NB4 (cell line): ENCODE data around the gene GALNTL6.

Experiments used
- CTCF ChIP-seq: IDR thresholded peaks from one replicate; pipeline ENCODE4 v1.5.1; 2012; ENCODE audit warnings: low read depth, low read length
- MAX ChIP-seq: IDR thresholded peaks from 2 replicates; pipeline ENCODE4 v1.6.1; 2011; ENCODE audit warnings: low read depth, low read length
- MYC ChIP-seq: IDR thresholded peaks from 2 replicates; pipeline ENCODE4 v1.6.1; 2011; ENCODE audit warnings: low read depth, low read length
- POLR2A ChIP-seq: IDR thresholded peaks from 2 replicates; pipeline ENCODE4 v1.6.1; 2011; ENCODE audit warnings: mild to moderate bottlenecking; ENCODE audit not compliant: insufficient read length; ENCODE audit errors: extremely low read depth

GRCh38 chr4:172042714-172043114 lies 229.5 kb downstream of the GALNTL6 start:
- TF ChIP-seq CTCF (no peak), POLR2A (no peak), MYC (no peak), MAX (no peak)
